GM12875 (cell line): ENCODE results near the gene NCR2.

Experiments used
- H3K4me3 ChIP-seq: one replicate; pipeline ENCODE4 v1.5.1; 2011; ENCODE audit warnings: low read depth, low read length, control low read depth
- CTCF ChIP-seq: IDR thresholded peaks from 2 replicates; pipeline ENCODE4 v1.5.1; 2011; ENCODE audit warnings: low read depth, mild to moderate bottlenecking, control low read depth, inconsistent platforms, low read length, moderate library complexity, borderline replicate concordance; ENCODE audit not compliant: insufficient read depth

NCR2 gene

GRCh38 chr6:41332241-41332640 is 3.2 kb upstream of the NCR2 start:
- H3K4me3 ChIP-seq = no peak overlapping the region
- no peak for TF ChIP-seq CTCF

GRCh38 chr6:41332842-41333736 is 2.3 kb upstream of the NCR2 start:
- no peak for TF ChIP-seq CTCF

GRCh38 chr6:41334482-41335040 is 847 bp upstream of the NCR2 start:
- no peak for TF ChIP-seq CTCF
- no peak overlapping the region for H3K4me3 ChIP-seq

More at GRCh38 chr6:41332842-41333736, 2.3 kb upstream of the NCR2 start:
- H3K4me3 ChIP-seq = no peak overlapping the region

GRCh38 chr6:41335943-41336342 is 535 bp downstream of the NCR2 start:
- H3K4me3 ChIP-seq = no peak overlapping the region
- no peak for TF ChIP-seq CTCF

DNA sequence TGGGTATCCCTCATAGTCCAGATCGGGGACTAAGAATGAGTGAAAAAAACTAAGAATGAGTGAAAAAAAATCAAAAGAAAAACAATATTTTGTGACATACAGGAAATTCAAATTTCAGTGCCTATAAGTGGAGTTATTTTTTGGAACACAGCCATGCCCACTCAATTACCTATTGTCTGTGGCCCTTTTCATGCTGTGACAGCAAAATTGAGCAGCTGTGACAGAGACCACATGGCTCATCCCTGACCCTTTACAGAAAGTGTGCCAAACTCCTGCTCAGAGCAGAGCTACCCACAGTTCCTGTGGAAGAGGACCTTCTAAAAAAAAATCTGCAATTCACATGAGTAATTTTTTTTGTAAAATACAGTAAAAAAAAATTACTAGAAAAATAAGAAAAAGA is 1.4 kb downstream of the NCR2 start:
- no peak overlapping the region for H3K4me3 ChIP-seq
- TF ChIP-seq CTCF = no peak

GRCh38 chr6:41337709-41338108 is 2.3 kb downstream of the NCR2 start:
- no peak for TF ChIP-seq CTCF
- H3K4me3 ChIP-seq = no peak overlapping the region

DNA sequence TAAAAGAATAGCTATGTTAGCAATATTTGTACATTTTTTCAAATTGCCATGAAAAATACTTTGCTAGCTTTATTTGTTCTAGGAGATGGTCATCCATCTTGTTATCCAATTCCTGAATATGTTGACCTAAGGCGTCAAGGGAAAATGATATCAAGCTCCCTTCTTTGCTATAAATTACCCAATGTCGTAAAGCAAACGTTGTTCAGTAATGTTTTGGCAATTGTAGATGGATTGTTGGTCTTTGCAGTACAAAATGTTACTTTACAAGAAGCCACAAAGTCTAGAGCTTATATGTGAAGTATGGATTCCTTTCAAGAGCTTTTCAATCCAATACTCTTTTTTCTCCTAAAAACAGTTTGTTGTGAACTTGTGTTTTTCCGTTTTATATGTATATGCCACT is 3.3 kb downstream of the NCR2 start:
- no peak overlapping the region for H3K4me3 ChIP-seq
- TF ChIP-seq CTCF = no peak
